HCT116 (cell line): ENCODE measurements around the gene TBL1X. TPM values are rescaled to one million over a fixed set of nuclear protein-coding genes. Genes with fewer than 3 reads are reported as not detected.

ENCODE experiments used
- ATAC-seq: fragments of 200-7000 bp; cut with Tn5 transposase; 2 replicates; pipeline ENCODE4 v1.9.1; 2020; ENCODE audit warnings: mild to moderate bottlenecking, moderate library complexity
- BruUV-seq: library from RNA; stranded (reverse); fragments of 400-500 nt; replicated peaks from 2 replicates; lab custom pipeline; 2021; lab: Mats Ljungman, UMichigan
- CTCF ChIA-PET: fragments of 300-600 bp; sonication (Branson Sonifier 250); formaldehyde crosslinking; loops from one replicate; lab custom pipeline; 2021; ENCODE audit warnings: antibody characterized with exemption; lab: Charles Lee
- POLR2A ChIA-PET: fragments of 300-600, 350-600 bp; sonication (Branson Sonifier 250); formaldehyde crosslinking; loops from one replicate; lab custom pipeline; 2021; ENCODE audit warnings: antibody characterized with exemption; lab: Charles Lee
- RAD21 ChIA-PET, 2 experiments: fragments of 300-600 bp; sonication (Branson Sonifier 250); formaldehyde crosslinking; loops; one replicate each; lab custom pipeline; 2023; ENCODE audit warnings: low total read pairs in 2 of 2; ENCODE audit not compliant: uncharacterized antibody in 2 of 2, unreplicated experiment in 2 of 2, low non-redundant PET in 1 of 2; lab: Charles Lee
- DNase-seq: peaks from one replicate; pipeline ENCODE4 v3.0.0-alpha.2; 2010; ENCODE audit warnings: low read depth, low spot score
- H2AFZ ChIP-seq: fragments of 200-600 bp; shearing (Covaris generic), sonication (generic); 2 replicates; pipeline ENCODE4 v1.6.1; 2017; ENCODE audit warnings: low read depth, mixed run types, mixed read lengths, antibody characterized with exemption, low read length; ENCODE audit not compliant: poor library complexity, severe bottlenecking
- H3K27ac ChIP-seq: 2 replicates; pipeline ENCODE4 v1.5.1; 2012; ENCODE audit warnings: low read depth, low read length
- H3K27me3 ChIP-seq: fragments of 200-600 bp; sonication (generic); 2 replicates; pipeline ENCODE4 v1.6.1; 2016; ENCODE audit warnings: mixed run types, low read length, mixed read lengths; ENCODE audit not compliant: insufficient read depth
- H3K36me3 ChIP-seq, 2 experiments: fragments of 200-500 bp in 1 of 2; fragments of 200-600 bp in 1 of 2; sonication (Bioruptor generic) in 1 of 2; sonication (generic) in 1 of 2; 2 replicates each; pipeline versions ENCODE4 v1.5.1 to v1.6.1; 2014 to 2016; ENCODE audit warnings: low read length in 2 of 2, inconsistent platforms in 1 of 2, mixed read lengths in 1 of 2, mixed run types in 1 of 2; ENCODE audit not compliant: insufficient read depth in 2 of 2, control insufficient read depth in 1 of 2
- H3K4me1 ChIP-seq, 2 experiments: fragments of 200-600 bp in 1 of 2; sonication (generic) in 1 of 2; 2 replicates each; pipeline versions ENCODE4 v1.5.1 to v1.6.1; 2012 to 2017; ENCODE audit warnings: low read length in 2 of 2, inconsistent platforms in 1 of 2, mild to moderate bottlenecking in 1 of 2, mixed read lengths in 1 of 2, mixed run types in 1 of 2, moderate library complexity in 1 of 2; ENCODE audit not compliant: insufficient read depth in 2 of 2, control insufficient read depth in 1 of 2
- H3K4me2 ChIP-seq: fragments of 200-600 bp; sonication (generic); 2 replicates; pipeline ENCODE4 v1.6.1; 2017; ENCODE audit warnings: mixed run types, low read length, mixed read lengths
- H3K4me3 ChIP-seq, 2 experiments: fragments of 200-600 bp in 1 of 2; sonication (generic) in 1 of 2; replicated peaks in 1 of 2; 2 replicates each; pipeline ENCODE4 v1.5.1; 2011 to 2016; ENCODE audit warnings: low read length in 2 of 2, control low read depth in 1 of 2, low read depth in 1 of 2, mild to moderate bottlenecking in 1 of 2, mixed read lengths in 1 of 2, mixed run types in 1 of 2
- H3K79me2 ChIP-seq: fragments of 200-600 bp; sonication (generic); 2 replicates; pipeline ENCODE4 v1.6.1; 2017; ENCODE audit warnings: mild to moderate bottlenecking, mixed run types, low read length, moderate library complexity, mixed read lengths; ENCODE audit not compliant: insufficient read depth
- H3K9ac ChIP-seq: fragments of 200-600 bp; sonication (generic); 2 replicates; pipeline ENCODE4 v1.6.1; 2016; ENCODE audit warnings: low read length, mixed read lengths
- H3K9me2 ChIP-seq: fragments of 200-600 bp; sonication (generic), shearing (Covaris generic); 2 replicates; pipeline ENCODE4 v1.6.1; 2017; ENCODE audit warnings: mixed run types, mild to moderate bottlenecking, moderate library complexity; ENCODE audit not compliant: insufficient read depth
- H3K9me3 ChIP-seq, 2 experiments: fragments of 200-500 bp in 1 of 2; fragments of 200-600 bp in 1 of 2; sonication (Bioruptor generic) in 1 of 2; sonication (generic) in 1 of 2; 2 replicates each; pipeline ENCODE4 v1.6.1; 2014 to 2017; ENCODE audit warnings: low read length in 2 of 2, mixed read lengths in 2 of 2, inconsistent platforms in 1 of 2, low read depth in 1 of 2, mild to moderate bottlenecking in 1 of 2, mixed run types in 1 of 2, moderate library complexity in 1 of 2; ENCODE audit not compliant: control insufficient read depth in 1 of 2, insufficient read depth in 1 of 2
- H4K20me1 ChIP-seq: fragments of 200-600 bp; sonication (generic), shearing (Covaris generic); 2 replicates; pipeline ENCODE4 v1.6.1; 2017; ENCODE audit warnings: mixed run types, mild to moderate bottlenecking, moderate library complexity; ENCODE audit not compliant: insufficient read depth
- CBX3 ChIP-seq: IDR thresholded peaks from 2 replicates; pipeline ENCODE4 v1.6.1; 2012; ENCODE audit warnings: low read depth
- ELF1 ChIP-seq: IDR thresholded peaks from 2 replicates; pipeline ENCODE4 v1.6.1; 2012; ENCODE audit warnings: low read depth, borderline replicate concordance
- POLR2A ChIP-seq: IDR thresholded peaks from 2 replicates; pipeline ENCODE4 v1.7.0; 2011; ENCODE audit warnings: borderline replicate concordance; ENCODE audit not compliant: insufficient read depth, insufficient read length; ENCODE audit errors: extremely low read depth
- RAD21 ChIP-seq: IDR thresholded peaks from 2 replicates; pipeline ENCODE4 v1.6.1; 2012; ENCODE audit warnings: low read depth, mild to moderate bottlenecking
- intact Hi-C: fragments of 100-400 bp; cut with micrococcal nuclease; formaldehyde crosslinking; loops from 2 replicates; pipeline ENCODE4 v1.10.0; 2022
- total RNA-seq: library from RNA; stranded (reverse); gene quantifications from one replicate; pipeline ENCODE4 v1.2.1, GENCODE V29; 2021; ENCODE audit not compliant: unreplicated experiment
- TF ChIP-seq, protein P1 (sequence below): IDR thresholded peaks from 2 replicates; pipeline ENCODE4 v1.6.1; 2011; ENCODE audit warnings: mild to moderate bottlenecking, low read length, moderate library complexity; ENCODE audit not compliant: insufficient replicate concordance; ENCODE audit errors: extremely low read depth
- TF ChIP-seq, protein P2 (sequence below): IDR thresholded peaks from 2 replicates; pipeline ENCODE4 v1.6.1; 2012
- TF ChIP-seq, protein P3 (sequence below), 3 experiments: fragments of 200-600 bp in 1 of 3; sonication (generic) in 1 of 3; IDR thresholded peaks in 2 of 3; conservative IDR thresholded peaks in 1 of 3; 2 replicates each; pipeline ENCODE4 v1.5.1; 2012 to 2017; ENCODE audit warnings: low read depth in 2 of 3, low read length in 2 of 3, antibody characterized with exemption in 1 of 3, borderline replicate concordance in 1 of 3, control low read depth in 1 of 3, mild to moderate bottlenecking in 1 of 3, mixed read lengths in 1 of 3, mixed run types in 1 of 3, moderate library complexity in 1 of 3; ENCODE audit not compliant: insufficient read depth in 1 of 3

TBL1X gene
- total RNA-seq, 1 experiment from 2014 or later: 37.8 TPM

- no peak overlapping the region for H3K9ac ChIP-seq
- H3K79me2 ChIP-seq: no peaks in the 10 kb centered on the region
- TF ChIP-seq ELF1 (no peak), RAD21 (no peak), POLR2A (no peak), CBX3 (no peak)
- TF ChIP-seq, protein P1, sequence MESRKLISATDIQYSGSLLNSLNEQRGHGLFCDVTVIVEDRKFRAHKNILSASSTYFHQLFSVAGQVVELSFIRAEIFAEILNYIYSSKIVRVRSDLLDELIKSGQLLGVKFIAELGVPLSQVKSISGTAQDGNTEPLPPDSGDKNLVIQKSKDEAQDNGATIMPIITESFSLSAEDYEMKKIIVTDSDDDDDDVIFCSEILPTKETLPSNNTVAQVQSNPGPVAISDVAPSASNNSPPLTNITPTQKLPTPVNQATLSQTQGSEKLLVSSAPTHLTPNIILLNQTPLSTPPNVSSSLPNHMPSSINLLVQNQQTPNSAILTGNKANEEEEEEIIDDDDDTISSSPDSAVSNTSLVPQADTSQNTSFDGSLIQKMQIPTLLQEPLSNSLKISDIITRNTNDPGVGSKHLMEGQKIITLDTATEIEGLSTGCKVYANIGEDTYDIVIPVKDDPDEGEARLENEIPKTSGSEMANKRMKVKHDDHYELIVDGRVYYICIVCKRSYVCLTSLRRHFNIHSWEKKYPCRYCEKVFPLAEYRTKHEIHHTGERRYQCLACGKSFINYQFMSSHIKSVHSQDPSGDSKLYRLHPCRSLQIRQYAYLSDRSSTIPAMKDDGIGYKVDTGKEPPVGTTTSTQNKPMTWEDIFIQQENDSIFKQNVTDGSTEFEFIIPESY: no peak
- TF ChIP-seq, protein P2, sequence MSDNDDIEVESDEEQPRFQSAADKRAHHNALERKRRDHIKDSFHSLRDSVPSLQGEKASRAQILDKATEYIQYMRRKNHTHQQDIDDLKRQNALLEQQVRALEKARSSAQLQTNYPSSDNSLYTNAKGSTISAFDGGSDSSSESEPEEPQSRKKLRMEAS: no peak
- TF ChIP-seq, protein P3, sequence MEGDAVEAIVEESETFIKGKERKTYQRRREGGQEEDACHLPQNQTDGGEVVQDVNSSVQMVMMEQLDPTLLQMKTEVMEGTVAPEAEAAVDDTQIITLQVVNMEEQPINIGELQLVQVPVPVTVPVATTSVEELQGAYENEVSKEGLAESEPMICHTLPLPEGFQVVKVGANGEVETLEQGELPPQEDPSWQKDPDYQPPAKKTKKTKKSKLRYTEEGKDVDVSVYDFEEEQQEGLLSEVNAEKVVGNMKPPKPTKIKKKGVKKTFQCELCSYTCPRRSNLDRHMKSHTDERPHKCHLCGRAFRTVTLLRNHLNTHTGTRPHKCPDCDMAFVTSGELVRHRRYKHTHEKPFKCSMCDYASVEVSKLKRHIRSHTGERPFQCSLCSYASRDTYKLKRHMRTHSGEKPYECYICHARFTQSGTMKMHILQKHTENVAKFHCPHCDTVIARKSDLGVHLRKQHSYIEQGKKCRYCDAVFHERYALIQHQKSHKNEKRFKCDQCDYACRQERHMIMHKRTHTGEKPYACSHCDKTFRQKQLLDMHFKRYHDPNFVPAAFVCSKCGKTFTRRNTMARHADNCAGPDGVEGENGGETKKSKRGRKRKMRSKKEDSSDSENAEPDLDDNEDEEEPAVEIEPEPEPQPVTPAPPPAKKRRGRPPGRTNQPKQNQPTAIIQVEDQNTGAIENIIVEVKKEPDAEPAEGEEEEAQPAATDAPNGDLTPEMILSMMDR (IDR thresholded peaks at IDR 0.05 in 2 of 3, conservative IDR thresholded peaks at IDR 0.05 in 1 of 3; ENCODE audit: borderline replicate concordance in 1 of 3, insufficient read depth in 1 of 3, low read depth in 2 of 3, low read length in 2 of 3): no peak
- RAD21 ChIA-PET: no interaction called here
- no peak overlapping the region for H3K27ac ChIP-seq
- CTCF ChIA-PET: no interaction called here
- H2AFZ ChIP-seq: no peak overlapping the region
- POLR2A ChIA-PET: no interaction called here
- no peak for DNase-seq
- no peaks in the 10 kb centered on the region for H3K9me3 ChIP-seq
- H3K4me2 ChIP-seq: no peak overlapping the region
- H3K9me2 ChIP-seq: no peaks in the 10 kb centered on the region
- no peaks in the 10 kb centered on the region for H3K36me3 ChIP-seq
- no TSS peak for BruUV-seq
- ATAC-seq: no peak
- no peaks in the 10 kb centered on the region for H4K20me1 ChIP-seq
- H3K4me3 ChIP-seq: no peak overlapping the region
- intact Hi-C loops: no loop called here
- H3K4me1 ChIP-seq: no peaks in the 10 kb centered on the region
- H3K27me3 ChIP-seq: no peaks in the 10 kb centered on the region
Observed at GRCh38 chrX:9581771-9582385, 117.0 kb downstream of the TBL1X start.
